Mucosa of gallbladder (tissue), 1 donor: ENCODE results near the gene JAML. TPM values are rescaled to one million over a fixed set of nuclear protein-coding genes. Genes with fewer than 3 reads are reported as not detected.
"Not testable (repeated sequence)": the region's sequence is repeated elsewhere in the genome, so short reads cannot be mapped to it uniquely, and the experiment has no call there.

Experiments used
- DNase-seq: peaks from one replicate; pipeline ENCODE4 v3.0.0-alpha.2; 2020; ENCODE audit warnings: low spot score
- total RNA-seq: library from RNA; stranded (reverse); gene quantifications from one replicate; pipeline ENCODE4 v1.2.1, GENCODE V29; 2021
- donor health status: DM: no; HTN: no; CAD: no.

JAML gene
- total RNA-seq, 1 donor from 2014 or later: 12.9 TPM

DNA sequence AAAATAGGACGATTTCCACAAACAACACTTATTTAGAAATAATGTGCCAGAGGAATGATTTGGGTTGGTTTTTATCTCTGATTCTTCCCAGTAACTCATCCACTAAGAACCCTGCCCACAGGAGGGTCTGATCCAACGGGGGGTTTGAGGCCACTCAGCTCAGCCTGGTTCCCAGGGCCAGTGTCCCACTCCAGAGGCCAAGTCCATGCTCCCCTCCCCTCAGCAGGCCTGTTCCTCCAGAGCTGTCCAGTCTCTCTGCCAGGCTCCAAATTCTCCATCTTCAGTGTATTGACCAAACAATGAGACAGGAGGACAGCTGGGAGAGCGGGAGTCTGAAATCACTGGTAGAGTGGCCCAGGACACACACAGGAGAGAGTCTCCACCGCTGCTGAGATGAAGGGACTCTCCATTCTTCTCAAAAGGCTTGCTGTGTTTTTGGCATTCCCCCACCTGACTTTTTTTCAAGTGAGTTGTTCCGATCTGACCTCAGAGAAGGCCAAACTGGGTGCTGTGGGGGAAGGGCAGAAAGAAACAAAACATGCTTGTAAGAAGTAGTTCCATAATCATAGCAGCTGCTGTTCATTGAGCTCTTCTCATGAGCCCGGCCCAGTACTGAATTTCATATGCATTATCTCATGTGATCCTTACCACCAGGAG lies 30.8 kb downstream of the JAML start:
- no peak for DNase-seq

- DNase-seq: not testable (repeated sequence)
These were observed 32.0 kb downstream of the JAML start for GRCh38 chr11:118192817-118193216.

DNA sequence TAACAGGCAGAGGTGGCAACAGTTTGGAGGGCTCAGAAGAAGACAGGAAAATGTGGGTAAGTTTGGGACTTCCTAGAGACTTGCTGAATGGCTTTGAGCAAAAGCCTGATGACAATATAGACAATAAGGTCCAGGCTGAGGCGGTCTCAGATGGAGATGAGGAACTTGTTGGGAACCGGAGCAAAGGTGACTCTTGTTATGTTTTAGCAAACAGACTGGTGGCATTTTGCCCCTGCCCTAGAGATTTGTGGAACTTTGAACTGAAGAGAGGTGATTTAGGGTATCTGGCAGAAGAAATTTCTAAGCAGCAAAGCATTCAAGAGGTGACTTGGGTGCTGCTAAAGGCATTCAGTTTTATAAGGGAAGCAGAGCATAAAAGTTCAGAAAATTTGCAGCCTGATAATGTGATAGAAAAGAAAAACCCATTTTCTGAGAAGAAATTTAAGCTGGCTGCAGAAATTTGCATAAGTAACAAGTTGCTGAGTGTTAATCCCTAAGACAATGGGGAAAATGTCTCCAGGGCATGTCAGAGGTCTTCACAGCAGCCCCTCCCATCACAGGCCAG lies 33.8 kb downstream of the JAML start:
- not testable (repeated sequence) for DNase-seq

- peak; percentile 29 for DNase-seq
These were observed 38.3 kb downstream of the JAML start for GRCh38 chr11:118186346-118187107.

GRCh38 chr11:118184784-118185579 lies 39.8 kb downstream of the JAML start:
- no peak for DNase-seq

GRCh38 chr11:118183691-118184090 lies 41.1 kb downstream of the JAML start:
- DNase-seq: not testable (repeated sequence)

DNA sequence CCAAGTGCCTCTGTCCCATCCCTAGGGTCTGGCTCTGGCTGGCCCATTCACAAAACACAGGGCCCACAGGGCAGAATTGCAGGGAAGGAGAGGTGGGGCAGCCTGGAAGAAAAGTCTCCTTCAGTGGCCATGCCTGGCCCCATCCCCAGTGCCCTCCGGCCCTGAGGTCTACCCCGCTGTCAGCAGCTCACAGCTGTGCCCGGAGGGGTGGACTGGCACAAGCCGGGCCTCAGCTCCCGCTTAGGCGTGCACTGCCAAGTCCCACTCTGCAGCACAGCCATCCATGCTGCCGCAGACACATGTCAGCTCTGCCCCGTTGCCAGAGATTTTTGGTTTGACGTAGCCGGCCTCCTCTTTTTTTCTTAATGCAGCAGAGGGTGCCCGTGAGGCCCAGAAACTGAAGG lies 44.5 kb downstream of the JAML start:
- DNase-seq: peak; percentile 34

DNA sequence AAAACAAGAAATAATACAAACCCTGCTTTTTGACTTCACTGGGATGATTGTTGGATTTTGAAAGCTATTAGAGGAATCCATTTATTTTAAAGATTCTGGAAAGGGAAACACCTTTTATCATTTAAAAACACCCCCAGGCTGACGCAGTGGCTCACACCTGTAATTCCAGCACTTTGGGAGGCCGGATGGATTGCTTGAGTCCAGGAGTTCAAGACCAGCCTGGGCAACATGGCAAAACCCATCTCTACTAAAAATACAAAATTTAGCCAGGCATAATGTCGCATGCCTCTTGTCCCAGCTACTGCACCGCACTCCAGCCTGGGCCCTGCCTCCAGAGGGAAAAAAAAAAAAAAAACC lies 48.1 kb downstream of the JAML start:
- no peak for DNase-seq

- no peak for DNase-seq
These were observed 48.6 kb downstream of the JAML start, which contains the start of gene SCN2B for GRCh38 chr11:118175993-118176777. Gene SCN2B (minus strand): TSS chr11:118176639. CDS start chr11:118176431, 208 bp downstream.

DNA sequence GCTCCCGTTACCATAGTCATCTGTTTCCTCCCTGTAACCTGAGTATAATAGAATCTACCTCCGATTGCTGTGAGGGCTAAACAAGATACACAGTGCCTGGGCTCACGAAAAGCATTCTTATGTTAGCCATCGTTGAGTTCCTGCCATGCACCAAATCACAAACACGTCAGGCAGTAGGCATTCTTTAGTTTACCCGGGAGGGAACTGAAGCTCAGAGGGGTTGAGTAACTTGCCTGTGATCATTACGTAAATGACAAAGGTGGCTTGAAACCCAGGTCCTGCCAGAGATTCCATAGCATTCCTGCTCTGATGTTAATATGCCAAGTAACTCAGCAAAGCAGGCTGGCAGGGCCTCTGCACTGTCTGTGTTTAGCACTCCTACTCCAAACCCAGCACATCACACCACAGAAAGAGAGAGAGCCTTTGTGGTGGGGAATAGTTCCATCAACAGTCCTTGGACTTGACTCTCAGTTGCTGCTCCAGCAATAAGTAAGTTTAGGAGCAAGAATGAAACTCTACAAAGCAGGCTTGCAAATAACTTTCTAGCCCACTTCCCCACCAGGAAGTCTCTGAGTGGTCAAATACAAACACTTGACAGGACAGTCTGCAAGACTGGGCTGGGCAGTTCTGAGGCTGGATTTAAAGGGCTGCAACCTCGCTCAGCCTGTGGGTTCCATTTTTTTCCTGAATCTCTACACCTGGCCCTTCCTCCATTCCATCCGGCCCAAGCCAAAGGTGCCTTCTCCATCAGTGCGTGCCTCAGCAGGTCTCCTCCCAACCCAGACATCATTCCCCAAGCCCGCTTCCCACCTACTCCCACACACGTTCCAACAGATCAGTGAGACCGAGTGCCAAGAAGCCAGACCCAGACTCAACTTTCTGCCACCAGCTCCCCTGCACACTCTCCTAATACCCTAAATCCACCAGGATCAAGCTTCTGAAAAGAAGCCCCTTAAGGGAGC lies 49.5 kb downstream of the JAML start:
- no peak for DNase-seq

GRCh38 chr11:118174006-118174567 lies 50.7 kb downstream of the JAML start:
- no peak for DNase-seq

- no peak for DNase-seq
These were observed 52.5 kb downstream of the JAML start for GRCh38 chr11:118172356-118172755.

DNA sequence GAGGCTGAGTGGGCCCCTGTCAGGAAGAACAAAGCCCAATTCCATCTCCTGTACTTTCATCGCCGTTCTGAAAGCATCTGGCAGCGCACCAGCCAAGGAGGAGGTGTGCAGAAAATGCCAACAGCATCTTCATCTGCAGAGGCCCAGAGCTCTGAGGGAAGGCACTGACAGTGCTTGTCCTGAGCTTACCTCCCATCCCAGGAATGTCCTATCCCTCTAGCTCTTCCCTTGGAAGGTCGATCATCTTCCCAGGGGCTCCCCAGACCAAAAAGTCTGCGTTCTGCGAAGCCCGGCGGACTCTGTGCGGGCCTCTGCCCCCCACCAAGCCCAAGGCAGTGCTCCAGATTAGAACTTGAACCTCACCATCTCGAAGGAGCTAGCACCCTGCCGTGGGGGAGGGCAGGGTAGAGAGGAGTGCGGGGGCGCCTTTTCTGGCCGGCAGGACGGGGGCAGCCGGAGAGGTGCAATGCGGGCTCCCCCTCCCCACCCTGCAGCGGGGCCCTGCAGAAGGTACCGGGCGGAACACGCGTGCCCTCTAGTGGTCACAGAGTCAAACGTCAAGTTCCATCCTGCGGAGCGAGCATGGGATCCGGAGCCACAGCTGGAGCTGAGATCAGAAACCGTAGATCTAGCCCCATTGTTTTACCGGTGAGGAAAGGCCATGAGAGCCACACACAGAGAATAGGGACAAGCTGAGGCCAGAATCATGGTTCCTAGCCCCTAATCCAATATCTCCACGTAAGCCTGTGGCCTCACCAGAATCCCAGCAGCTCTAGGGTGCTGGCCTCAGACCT lies 53.3 kb downstream of the JAML start:
- DNase-seq: peak; percentile 77

DNA sequence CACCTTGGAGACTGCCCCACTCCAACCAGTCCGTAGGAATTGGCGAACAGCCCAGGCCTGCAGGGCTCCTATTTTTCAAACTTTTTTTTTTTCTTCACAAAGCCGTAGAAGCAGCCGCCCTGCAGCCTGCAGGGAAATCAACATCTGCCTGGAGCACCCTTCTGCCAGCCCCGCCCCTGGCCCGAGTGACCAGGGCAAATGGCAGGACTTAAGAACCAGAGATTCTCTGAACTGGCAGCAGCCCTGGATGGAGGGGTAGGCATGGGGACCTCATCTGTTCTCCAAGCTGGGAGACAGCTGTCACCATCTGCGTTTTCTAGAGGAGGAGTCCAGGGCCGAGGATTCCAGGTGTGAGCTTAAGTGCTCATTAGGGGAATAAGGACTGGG lies 53.9 kb downstream of the JAML start:
- DNase-seq: no peak

GRCh38 chr11:118170231-118170630 lies 54.6 kb downstream of the JAML start:
- DNase-seq: no peak

DNA sequence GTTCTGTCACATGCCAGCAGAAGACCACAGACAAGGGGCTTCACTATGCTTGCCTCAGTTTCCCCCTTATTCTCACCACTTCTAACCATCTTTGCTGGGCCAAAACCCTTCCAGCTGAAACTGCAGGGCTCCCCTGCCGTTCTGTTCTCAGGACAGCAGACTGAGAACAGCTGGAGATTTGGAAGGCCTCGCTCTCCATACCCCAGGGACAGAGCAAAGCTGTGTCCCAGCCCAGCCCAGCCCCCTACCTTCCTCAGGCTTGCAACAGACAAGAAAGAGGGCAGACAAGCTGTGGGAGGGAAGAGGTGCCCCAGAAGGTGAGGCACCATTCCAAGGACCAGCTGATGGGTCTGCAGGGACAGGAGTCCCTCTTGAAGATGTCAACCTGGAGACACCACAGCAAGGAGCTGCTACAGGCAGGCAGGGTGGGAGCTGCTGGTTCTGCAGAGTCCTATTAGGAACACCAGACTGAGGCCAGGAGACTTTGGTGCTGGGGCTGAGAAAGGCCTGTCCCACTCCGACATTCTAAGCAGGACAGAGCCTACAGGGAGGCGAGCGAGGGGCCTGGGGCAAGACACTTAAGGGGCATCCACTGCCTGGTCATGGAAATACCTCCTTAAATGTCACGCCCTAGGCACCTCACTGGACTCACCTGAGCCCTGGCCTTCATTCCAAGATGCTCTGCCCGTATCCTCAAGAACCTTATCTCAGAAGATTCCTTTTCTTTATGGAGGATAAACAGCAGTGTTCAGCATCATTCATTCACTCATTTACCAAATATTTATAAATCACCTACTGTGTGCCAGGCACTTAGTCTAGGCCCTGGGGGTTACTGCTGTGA lies 55.3 kb downstream of the JAML start:
- DNase-seq: no peak

DNA sequence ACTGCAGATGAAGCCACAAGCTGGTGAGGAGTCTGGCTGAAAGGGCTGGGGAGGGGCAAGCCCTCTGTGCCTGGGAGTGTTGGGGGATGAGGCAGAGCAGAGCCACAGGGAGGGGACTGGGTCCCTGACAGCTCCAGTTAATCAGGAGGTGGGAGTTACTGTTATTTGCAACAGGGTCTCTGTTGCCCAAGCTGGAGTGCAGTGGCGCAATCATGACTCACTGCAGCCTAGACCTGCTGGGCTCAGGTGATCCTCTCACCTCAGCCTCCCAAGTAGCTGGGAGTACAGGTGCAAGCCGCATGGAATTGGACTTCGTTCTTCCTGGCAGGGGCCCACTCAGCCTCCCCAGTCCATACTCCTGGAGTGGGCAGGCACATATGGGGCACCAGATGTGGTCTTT lies 56.1 kb downstream of the JAML start:
- no peak for DNase-seq

- DNase-seq: no peak
These were observed 56.5 kb downstream of the JAML start for GRCh38 chr11:118168316-118168715.
